ENCODE data around the gene BACE2.

- TF ChIP-seq ZNF777 (CRISPR knock-in tag; IDR thresholded peaks at IDR 0.05) (no peak), SALL2 (CRISPR knock-in tag; IDR thresholded peaks at IDR 0.05) (no peak), MEIS1 (CRISPR knock-in tag; IDR thresholded peaks at IDR 0.05; ENCODE audit: borderline replicate concordance) (no peak), CTCF (CRISPR knock-in tag; IDR thresholded peaks at IDR 0.05) (no peak), CBX5 (CRISPR knock-in tag; IDR thresholded peaks at IDR 0.05; ENCODE audit: borderline replicate concordance) (no peak), ZBTB25 (CRISPR knock-in tag; IDR thresholded peaks at IDR 0.05) (no peak), HOXA3 (CRISPR knock-in tag; IDR thresholded peaks at IDR 0.05) (no peak), JUNB (CRISPR knock-in tag; IDR thresholded peaks at IDR 0.05; ENCODE audit: borderline replicate concordance) (no peak), RXRA (CRISPR knock-in tag; IDR thresholded peaks at IDR 0.05) (no peak), RELA (CRISPR knock-in tag; IDR thresholded peaks at IDR 0.05) (no peak), TSC22D2 (CRISPR knock-in tag; IDR thresholded peaks at IDR 0.05; ENCODE audit: borderline replicate concordance) (no peak), MBD4 (IDR thresholded peaks at IDR 0.05; ENCODE audit: borderline replicate concordance, low read length) (no peak), BRCA1 (CRISPR knock-in tag; IDR thresholded peaks at IDR 0.05) (no peak), NFATC3 (CRISPR knock-in tag; IDR thresholded peaks at IDR 0.05) (no peak)
These were observed 20.7 kb downstream of the BACE2 start for GRCh38 chr21:41188486-41189149.
